EL (cell line): ENCODE measurements around the gene ATAD3C.
"Not testable (repeated sequence)": the region's sequence is repeated elsewhere in the genome, so short reads cannot be mapped to it uniquely, and the experiment has no call there.

Experiments used
- DNase-seq: peaks from one replicate; pipeline ENCODE4 v3.0.0-alpha.2; 2016

Gene ATAD3C

DNA sequence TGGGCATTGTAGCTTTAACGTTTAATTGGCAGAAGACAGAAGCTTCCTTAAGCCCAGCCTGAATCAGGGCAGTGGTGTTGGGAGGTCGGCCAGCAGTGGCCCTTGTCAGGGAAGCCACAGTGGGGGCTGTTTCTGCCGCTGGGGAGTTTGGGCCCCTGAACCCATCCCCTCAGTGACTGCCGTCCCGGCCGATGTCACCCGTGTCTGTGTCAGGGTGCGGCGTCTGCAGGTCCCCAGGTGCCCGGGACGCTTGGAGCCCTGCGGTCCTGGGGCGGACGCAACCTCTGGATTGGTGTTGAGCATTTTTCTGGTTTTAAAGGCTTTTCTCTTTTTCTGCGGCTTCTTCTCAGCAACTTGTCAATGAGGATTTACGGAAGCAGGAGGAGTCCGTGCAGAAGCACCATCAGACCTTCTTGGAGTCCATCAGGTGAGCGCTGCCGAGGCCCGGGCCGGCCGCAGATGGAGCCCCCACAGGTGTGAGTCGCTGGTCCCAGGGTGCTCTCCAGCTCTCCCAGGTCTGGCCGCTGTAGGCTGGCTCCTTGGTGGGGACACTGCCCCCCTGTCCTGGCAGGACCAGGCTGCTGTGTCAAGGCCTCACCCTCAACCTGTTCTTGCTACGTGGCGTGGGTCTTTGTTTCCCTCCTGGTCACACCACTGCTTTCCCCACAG, 2.3 kb downstream of the ATAD3C start:
- no peak for DNase-seq

DNA sequence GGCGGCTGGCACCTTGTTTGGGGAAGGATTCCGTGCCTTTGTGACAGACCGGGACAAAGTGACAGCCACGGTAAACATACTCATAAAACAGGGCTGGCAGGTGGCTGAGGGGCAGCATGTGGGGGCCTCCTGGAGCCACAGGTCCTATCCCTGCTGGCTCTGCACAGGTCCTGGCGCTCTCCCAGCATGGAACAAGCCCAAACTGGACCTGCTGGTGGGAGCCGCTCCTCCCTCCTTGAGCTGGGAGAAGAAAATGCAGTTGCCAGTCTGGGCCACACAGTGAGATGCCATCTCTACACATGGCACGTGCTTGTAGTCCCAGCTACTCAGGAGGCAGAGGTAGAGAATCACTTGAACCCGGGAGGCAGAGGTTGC, 2.9 kb downstream of the ATAD3C start:
- not testable (repeated sequence) for DNase-seq

DNA sequence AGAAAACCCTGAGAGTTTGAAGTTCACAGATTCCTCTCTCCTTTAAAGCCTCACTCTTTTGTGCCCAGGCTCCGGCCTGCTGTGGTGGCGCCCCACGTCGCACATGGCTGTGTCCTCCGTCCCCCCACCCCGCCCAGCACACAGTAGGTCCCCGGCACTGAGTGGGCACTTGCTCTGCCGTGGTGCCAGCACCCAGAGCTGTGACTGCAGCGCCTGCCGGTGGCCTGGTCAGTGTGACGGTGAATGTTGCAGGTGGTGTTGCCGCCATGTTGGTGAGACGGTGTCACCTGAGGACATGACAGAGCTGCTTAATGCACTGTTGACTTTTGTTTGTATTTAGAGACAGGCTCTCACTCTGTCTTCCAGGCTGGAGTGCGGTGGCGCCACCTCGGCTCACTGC, 3.4 kb downstream of the ATAD3C start:
- DNase-seq = no peak

DNA sequence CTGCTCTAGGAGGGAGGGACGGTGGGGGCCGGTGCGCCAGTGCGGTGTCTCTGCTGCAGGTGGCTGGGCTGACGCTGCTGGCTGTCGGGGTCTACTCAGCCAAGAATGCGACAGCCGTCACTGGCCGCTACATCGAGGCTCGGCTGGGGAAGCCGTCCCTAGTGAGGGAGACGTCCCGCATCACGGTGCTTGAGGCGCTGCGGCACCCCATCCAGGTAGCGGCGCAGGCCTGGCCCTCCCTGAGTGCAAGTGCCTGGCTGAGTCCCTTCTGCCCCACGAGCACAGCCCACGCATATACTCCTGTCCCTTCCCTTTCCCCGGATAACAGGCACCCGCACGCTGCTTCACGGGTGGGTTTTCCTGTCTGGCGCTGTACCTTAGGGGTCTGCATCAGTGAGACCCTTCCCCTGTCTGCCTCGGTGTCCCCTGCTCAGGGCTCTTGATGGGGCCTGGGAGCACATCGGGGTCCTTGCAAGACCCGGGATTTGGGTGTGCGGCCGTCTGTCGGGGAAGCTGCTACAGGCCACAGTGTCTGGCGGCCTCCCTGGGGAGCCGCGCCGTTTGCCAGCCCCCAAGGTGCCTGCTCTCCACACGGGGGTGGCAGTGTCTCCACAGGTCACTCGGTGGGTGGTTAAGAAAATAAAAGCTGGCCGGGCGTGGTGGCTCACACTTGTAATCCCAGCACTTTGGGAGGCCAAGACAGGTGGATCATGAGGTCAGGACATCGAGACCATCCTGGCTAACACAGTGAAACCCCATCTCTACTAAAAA, 5.0 kb downstream of the ATAD3C start:
- not testable (repeated sequence) for DNase-seq

DNA sequence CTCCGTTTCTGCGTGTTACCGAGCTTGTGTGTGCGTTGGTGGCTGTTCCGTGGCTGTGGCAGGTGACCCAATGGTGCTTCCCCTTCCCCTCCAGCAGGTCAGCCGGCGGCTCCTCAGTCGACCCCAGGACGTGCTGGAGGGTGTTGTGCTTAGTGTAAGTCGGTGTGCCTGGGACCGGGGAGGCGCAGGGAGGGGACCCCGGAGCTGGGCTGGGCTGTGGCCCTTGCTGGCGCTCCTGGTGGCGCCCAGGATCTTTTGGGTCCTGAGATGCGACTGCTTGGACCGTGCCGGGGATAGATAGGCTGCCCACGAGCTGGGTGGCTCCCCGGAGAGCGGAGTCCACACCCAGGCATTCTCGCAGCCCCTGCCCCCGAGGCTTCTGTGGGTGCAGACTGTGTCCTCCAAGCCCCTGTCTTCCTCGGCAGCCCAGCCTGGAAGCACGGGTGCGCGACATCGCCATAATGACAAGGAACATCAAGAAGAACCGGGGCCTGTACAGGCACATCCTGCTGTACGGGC, 5.9 kb downstream of the ATAD3C start:
- no peak for DNase-seq

DNA sequence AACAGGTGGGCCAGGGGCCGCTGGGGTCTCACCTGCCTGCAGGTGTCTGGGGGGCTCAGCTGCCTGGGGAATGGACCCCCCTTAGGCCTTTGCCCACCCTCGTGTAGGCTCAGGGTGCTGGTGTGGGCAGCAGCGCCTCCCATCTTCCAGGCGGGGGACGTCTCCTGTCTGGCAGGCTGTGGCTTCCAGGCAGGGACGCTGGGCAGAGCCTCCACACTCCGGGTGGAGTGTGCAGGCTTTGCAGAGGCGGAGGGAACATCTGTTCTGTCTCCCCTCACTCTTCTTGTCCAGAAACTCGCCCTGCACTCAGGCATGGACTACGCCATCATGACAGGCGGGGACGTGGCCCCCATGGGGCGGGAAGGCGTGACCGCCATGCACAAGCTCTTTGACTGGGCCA, 6.4 kb downstream of the ATAD3C start:
- DNase-seq = not testable (repeated sequence)

DNA sequence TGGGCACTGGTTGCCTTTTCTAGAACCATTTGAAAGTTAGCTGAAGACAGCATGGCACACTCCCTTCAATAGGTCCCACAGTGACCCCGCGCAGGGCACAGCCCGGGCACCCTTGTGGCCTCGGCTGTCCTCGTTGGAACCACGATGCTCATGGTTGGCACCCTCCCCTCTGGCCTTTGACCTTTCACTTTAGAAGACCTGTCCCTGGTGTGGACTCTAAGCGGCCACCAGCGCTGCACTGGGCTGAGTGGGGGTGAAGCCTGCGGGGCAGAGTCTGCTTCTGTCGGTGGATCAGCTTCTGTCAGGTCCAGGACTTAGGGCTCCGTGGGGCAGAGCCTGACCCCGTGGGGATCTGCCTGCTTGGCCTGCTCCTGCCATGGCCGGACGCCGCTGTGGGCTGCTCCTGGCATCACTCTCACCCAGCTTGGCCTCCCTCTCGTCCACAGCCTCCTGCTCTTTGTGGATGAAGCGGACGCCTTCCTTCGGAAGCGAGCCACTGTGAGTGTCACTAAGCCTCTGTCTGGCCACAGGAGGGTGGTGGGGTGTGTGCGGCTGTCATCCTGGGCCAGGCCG, 7.3 kb downstream of the ATAD3C start:
- DNase-seq = not testable (repeated sequence)

DNA sequence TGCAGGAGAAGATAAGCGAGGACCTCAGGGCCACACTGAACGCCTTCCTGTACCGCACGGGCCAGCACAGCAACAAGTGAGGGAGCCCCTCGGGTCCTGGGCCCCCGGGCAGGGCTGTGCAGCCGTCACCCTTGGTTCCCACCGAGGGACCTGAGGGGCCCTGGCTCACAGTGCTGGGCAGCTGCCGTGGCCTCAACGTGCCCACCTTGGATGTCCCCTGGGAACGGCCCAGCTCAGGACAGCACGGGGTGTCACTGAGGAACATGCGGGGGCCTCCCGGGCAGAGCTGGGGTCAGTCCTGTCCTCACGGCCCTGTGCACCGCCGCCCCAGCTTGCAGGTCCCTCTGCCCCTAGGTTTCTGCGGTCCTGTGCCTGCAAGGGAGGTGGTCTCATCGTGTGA, 9.7 kb downstream of the ATAD3C start:
- DNase-seq = not testable (repeated sequence)

DNA sequence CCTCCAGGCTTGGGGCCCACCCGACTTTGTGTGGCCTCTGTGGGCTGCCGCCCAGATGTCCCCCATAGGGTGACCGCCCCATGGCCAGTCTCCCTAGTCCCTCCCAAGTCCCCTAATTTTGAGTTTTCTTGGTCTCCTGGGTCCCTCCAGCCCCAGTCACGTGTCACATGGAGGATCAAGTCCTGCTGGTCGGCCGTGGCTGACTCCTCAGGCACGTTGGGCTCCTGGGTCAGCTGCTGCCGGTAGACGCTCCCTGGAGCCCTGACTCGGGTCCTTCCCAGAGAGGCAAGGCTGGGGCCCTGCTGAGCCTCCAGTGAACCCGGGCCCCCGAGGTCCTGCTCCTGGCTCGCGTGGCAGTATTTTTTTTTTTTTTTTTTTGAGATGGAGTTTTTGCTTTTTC, 10.2 kb downstream of the ATAD3C start:
- not testable (repeated sequence) for DNase-seq

DNA sequence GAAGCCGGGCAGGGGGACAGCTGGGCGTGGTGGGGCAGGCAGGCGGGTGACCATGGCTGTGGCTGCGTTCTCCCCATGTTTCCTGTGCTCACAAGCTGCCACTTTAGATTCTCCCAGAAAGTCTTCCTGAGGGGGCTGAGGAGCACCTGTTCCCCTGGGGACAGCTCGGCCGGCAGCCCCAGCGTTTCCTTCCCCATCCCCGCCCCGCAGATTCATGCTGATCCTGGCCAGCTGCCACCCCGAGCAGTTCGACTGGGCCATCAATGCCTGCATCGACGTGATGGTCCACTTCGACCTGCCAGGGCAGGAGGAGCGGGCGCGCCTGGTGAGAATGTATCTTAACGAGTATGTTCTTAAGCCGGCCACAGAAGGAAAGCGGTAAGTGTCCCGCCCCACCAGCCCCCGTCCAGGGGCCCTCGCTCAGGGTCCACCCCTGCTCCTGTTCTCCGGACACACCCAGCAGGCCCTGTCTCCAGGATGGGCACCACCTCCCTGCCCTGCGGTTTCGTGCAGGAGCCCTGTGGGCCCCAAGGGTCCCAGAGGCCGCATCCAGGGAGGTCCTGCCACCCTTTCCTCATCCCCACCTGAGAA, 11.1 kb downstream of the ATAD3C start:
- no peak for DNase-seq

DNA sequence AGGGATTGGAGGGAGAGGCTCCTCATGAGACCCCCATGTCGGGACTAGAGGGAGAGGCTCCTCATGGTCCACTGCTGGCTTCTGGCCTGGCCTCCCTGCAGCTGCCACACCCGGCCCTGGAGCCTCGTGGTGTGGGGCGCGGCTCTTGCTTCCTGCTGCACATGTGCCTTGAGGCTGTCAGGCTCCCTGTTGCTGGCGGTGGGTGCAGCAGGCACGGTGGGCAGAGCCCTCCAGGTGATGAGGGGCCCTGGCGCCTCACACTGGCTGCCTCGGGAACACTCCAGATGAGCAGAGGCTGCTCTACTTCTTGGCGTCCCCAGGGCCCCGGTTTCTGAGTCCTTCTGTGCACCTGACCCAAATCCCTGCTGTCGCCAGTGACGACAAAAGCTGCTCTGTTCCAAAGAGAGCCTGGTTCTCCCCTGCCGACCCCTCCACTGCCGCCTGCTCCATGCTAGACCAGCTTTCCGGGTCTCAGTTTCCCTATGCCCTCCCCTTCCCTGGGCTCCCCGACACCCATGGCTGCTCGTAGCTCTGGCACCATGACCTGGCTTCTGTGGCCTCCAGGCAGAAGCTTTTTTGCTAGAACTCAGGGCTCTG, 12.3 kb downstream of the ATAD3C start:
- no peak for DNase-seq

DNA sequence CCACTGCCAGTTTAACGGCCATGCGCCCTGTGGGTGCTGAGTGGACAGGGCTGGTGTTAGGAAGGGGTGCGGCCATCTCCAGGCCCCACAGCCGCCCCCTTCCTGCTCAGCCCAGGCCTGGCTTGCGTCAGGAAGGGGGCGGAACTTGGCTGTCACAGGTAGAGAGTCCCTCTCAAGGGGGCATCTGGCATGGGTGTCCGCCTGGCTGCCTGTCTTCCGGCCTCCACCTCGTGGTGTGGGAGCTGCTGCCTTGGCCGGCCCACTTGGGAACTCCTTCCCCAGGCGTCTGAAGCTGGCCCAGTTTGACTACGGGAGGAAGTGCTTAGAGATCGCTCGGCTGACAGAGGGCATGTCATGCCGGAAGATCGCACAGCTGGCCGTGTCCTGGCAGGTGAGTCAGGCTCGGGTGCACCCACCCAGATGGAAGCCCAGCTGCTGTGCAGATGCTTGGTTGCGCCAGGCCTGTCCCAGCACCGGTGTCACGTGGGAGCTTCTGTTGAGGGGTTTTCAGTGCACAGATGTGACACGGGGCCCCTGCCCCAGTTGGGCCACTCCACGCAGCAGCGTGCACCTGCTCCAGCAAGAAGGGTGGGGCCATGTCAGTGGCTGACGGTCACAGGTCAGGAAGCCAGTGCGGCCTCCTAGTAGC, 13.0 kb downstream of the ATAD3C start:
- DNase-seq = no peak

DNA sequence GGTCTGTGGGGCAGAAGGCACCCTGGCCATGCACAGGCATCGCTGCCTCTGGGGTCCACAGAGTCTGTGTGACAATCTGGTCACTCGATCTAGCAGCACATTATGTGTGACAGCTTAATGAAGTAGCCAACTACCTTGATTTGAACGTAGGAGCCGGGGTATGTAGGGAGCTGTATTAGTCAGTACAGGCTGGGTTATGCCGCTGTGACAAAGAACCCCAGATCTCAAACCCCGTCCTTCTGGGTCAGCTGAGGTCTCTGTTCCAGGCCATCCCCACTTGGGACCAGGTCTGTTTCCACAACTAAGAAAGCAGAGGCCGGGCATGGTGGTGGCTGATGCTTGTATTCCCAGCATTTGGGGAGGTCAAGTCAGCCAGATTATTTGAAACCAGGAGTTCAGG, 13.8 kb downstream of the ATAD3C start:
- DNase-seq = no peak

DNA sequence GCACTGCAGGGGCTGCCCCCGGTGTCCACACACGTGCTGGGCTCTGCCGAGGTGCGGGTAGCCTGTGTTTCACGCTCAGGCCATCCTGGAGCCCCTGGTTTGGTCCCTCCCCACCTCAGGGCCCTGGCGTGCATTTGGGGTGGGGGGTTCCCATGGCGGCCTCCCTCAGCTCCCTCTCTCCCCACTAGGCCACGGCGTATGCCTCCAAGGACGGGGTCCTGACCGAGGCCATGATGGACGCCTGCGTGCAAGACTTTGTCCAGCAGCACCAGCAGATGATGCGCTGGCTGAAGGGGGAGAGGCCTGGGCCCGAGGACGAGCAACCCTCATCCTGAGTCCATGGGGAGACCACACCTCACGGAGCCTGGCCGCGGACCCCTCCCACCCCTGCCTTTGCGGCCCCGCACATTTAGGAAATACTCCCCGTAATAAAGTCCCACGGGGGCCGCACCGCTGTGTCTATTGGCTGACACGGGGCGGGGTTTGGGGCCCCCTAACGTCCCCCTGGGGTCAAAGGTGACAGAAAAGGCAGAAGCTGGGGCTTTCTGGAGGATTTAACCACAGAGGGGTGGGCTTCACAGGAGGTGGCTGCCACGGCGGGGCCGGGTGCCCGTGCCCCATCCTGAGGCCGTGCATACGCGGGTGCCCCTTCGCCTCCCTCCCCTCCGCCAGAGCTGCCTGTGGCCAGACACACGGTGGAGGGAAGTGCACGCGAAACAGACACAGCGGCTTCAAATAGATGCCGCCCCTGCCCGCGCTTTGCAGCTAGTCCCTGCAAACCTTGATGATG, 18.9 kb downstream of the ATAD3C start:
- DNase-seq = not testable (repeated sequence)

DNA sequence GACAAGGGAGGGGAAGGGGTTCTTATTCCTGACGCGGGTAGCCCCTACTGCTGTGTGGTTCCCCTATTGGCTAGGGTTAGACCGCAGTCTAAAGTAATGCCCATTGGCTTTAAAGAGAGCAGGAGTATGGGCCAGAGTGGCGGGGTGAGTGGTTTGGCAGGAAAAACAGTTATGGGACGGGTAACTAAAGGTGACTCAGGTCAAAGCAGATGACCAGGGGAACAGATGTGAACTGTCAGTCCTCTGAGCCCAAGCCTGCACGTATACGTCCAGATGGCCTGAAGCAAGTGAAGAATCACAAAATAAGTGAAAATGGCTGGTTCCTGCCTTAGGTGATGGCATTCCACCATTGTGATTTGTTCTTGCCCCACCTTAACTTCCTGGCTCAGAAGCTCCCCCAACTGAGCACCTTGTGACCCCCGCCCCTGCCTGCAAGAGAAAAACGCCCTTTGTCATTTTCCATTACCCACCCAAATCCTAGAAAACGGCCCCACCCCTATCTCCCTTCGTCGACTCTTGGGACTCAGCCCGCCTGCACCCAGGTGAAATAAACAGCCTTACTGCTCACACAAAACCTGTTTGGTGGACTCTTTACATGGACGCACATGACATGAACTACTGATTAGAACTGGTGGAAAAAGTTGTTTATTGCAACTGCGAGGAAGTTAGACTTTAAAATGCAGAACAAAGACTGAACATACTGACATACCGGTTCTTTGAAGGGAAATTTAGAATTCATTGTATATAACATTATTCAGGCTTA, 21.3 kb downstream of the ATAD3C start:
- no peak for DNase-seq

DNA sequence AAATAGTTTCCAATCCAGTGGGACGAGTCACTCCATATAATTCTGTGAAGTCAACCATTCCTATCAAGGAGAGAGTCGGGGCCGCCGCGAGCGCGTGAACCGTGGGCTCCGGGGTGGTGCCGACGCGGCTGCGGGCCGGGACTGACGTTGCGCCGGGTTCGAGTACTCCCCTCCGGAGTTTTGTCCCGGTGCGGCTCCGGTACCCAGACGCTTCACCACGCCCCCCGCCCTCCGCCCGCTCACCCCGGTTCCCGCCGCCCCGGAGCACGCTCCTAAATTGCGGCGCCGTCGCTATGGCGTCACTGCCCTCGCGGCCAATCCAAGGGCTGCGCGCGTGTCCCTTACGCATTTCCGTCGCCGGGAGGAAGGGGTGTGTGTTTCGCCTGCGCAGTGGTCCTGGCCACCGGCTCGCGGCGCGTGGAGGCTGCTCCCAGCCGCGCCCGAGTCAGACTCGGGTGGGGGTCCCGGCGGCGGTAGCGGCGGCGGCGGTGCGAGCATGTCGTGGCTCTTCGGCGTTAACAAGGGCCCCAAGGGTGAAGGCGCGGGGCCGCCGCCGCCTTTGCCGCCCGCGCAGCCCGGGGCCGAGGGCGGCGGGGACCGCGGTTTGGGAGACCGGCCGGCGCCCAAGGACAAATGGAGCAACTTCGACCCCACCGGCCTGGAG, 22.0 kb downstream of the ATAD3C start, which contains the start of gene ATAD3B:
Gene ATAD3B, plus strand, starts transcription at position 377 of the 664 bp plus-strand sequence. Its CDS starts 120 bp downstream, at position 497.
- peak; percentile 89 for DNase-seq

DNA sequence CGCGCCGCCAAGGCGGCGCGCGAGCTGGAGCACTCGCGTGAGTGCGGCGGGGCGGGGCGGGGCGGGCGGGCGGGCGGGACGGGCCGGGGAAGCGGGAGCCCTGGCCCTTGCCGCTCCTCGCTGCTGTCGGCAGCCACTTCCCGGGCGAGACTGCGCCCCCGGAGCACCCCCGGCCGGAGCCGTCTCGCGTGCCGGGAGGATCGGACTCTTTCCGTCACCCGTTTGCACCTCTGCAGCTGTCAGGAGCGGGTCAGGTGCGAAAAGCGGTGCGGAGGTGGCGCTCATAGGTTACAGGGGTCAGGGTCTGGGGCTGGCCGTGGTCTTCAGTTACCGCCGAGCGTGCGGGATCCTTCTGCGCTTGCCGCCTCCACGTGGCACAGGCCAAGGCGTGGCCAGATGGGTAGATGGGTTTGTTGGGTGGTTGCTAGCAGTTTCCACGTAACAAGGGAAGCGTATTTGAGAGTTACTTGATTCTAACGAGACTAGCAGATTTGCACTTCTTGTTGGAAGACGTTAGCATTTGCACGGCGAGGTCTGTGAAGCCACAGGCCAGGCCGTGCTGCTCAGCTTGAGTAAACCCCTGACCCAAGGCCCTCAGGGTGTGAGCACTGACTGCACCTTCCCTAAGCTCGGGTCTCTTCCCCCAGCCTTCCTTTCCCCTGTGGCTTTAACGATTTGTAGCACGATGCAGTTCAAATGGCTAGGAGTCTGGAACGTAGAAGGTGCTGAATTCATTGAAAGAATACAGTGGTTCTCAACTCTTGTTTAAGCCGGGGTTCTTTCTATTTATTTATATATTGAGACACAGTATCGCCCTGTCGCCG, 22.8 kb downstream of the ATAD3C start:
- not testable (repeated sequence) for DNase-seq

DNA sequence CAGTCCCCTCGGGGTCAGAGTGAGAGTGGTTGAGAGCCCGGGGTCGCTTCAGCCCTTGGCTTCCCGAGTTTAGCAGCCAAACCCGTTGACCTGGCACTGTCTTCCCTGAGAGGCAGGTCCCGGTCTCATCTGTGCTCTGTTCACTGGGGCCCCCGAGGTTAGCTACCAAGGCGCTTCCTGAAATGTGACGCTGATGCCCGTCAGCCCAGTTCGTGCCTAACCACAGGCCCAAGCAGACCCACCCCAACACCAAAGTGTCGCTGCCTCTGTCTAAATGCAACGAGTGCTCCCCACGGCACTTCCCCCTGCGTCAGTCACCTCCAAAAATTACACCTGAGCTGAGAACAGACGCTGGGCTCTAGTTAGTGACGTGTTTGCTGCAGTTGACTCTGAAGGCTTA, 26.5 kb downstream of the ATAD3C start:
- not testable (repeated sequence) for DNase-seq

DNA sequence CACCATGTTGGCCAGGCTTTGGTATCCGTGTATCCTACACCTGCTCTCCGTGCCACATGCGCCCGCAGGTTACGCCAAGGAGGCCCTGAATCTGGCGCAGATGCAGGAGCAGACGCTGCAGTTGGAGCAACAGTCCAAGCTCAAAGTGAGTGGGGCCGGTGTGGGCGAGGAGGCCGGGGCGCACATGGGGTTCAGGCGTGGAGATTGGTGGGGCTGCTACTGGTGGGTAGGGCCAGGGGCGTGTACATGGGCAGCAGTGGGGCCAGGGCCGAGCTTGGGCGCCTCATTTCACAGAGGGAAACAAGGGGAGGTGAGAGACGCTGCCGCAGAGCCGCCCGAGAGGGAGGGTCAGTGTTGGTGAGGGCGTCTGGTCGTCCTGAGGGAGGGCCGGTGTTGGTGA, 27.7 kb downstream of the ATAD3C start:
- DNase-seq = no peak
